Measurements from ENCODE around the gene AFMID. TPM values are rescaled to one million over a fixed set of nuclear protein-coding genes. Genes with fewer than 3 reads are reported as not detected.

AFMID gene
- total RNA-seq (2016; rRNA removed; fragmentation: Illumina TruSeq; extraction: Trizol) (270 and 327 TPM in 2 replicates), polyA plus RNA-seq (2011; rRNA removed) (249 and 317 TPM in 2 replicates), polyA minus RNA-seq (2011; rRNA and poly(A)+ RNA removed; ENCODE audit: low replicate concordance) (60.4 and 341 TPM in 2 replicates), Bru-seq, nascent RNA (percentile 95 among the genes with signal in this experiment), BruChase-seq, experiment 1, labeled RNA remaining after a 6-hour chase (percentile 94 among the genes with signal in this experiment), BruChase-seq, experiment 2, labeled RNA remaining after a 2-hour chase (percentile 94 among the genes with signal in this experiment)
- 87.2 and 91.8 TPM in 2 replicates for total RNA-seq (2016; cell fraction: cytosol; rRNA removed; fragmentation: Illumina TruSeq; extraction: Trizol; ENCODE audit: low read depth)
- total RNA-seq (2016; cell fraction: insoluble cytoplasmic fraction; rRNA removed; fragmentation: Illumina TruSeq; extraction: Trizol): 272 and 349 TPM in 2 replicates
- 147 and 156 TPM in 2 replicates for total RNA-seq (2016; cell fraction: membrane; rRNA removed; fragmentation: Illumina TruSeq; extraction: Trizol)
- 146 and 156 TPM in 2 replicates for total RNA-seq (2016; cell fraction: nucleus; rRNA removed; fragmentation: Illumina TruSeq; extraction: Trizol)
- polyA plus RNA-seq (2011; cell fraction: cytosol; rRNA removed): 229 and 274 TPM in 2 replicates
- 417 and 490 TPM in 2 replicates for polyA plus RNA-seq (2011; cell fraction: nucleus; rRNA removed)
- 302 and 303 TPM in 2 replicates for polyA plus RNA-seq (2012)
- 66.5 and 75.3 TPM in 2 replicates for polyA plus RNA-seq (2016; cell fraction: cytosol; fragmentation: Illumina TruSeq; extraction: Trizol; ENCODE audit: low read depth)
- polyA plus RNA-seq (2016; cell fraction: insoluble cytoplasmic fraction; fragmentation: Illumina TruSeq; extraction: Trizol; ENCODE audit: low read depth): 406 and 430 TPM in 2 replicates
- 103 and 126 TPM in 2 replicates for polyA plus RNA-seq (2016; cell fraction: membrane; fragmentation: Illumina TruSeq; extraction: Trizol; ENCODE audit: low read depth)
- 409 and 442 TPM in 2 replicates for polyA plus RNA-seq (2016; cell fraction: nucleus; fragmentation: Illumina TruSeq; extraction: Trizol; ENCODE audit: insufficient read depth, low read depth)
- 127 and 156 TPM in 2 replicates for polyA minus RNA-seq (2011; cell fraction: cytosol; rRNA and poly(A)+ RNA removed)
- polyA minus RNA-seq (2011; cell fraction: nucleus; rRNA and poly(A)+ RNA removed): 114 and 156 TPM in 2 replicates
- long read RNA-seq, experiment 1, transcript AFMID-214 (3 exons, 582 nt): major isoform, 7 of 270 reads
- long read RNA-seq, experiment 1, partial matches to known transcripts: 0 of 270 reads
- long read RNA-seq, experiment 1, other reads (novel, unspliced or antisense): 259 of 270 reads
- long read RNA-seq, experiment 2, transcript AFMID-214 (3 exons, 582 nt): major isoform, 12 of 191 reads
- long read RNA-seq, experiment 2, partial matches to known transcripts: 82 of 191 reads
- long read RNA-seq, experiment 2, other reads (novel, unspliced or antisense): 88 of 191 reads

GRCh38 chr17:78186692-78187595, at the start of gene AFMID, which contains the start of gene TK1:
AFMID (plus strand) TSS chr17:78187362; CDS start chr17:78187371, 9 bp downstream.
TK1 (minus strand) TSS chr17:78187052; CDS start chr17:78186994, 58 bp downstream.
- Histone ChIP-seq H4K20me1 (ENCODE audit: insufficient read depth, low read length) (peaks cover 40% of the 10 kb centered on the region), H3K27ac (ENCODE audit: extremely low read length, insufficient read depth, low read length) (peak within 1 kb of the TSS; percentile 85), H3K27me3 (ENCODE audit: control insufficient read depth in 1 of 2, insufficient read depth in 2 of 2, low read length in 2 of 2) (no peaks in the 10 kb centered on the region; a peak in 1 of 5 replicates), H2AFZ (ENCODE audit: low read length) (no peak within 1 kb of the TSS), H3K79me2 (ENCODE audit: insufficient read depth, low read length) (peaks cover 67% of the 10 kb centered on the region), H3K36me3 (replicated peaks in 1 of 2; ENCODE audit: control insufficient read depth in 1 of 2, insufficient read depth in 2 of 2, low read length in 2 of 2) (peaks cover 8 to 52% of the 10 kb centered on the region in 2 experiments; a peak in 4 of 5 replicates), H3K4me3 (replicated peaks in 1 of 3; ENCODE audit: insufficient read depth in 1 of 3, low read depth in 2 of 3, low read length in 3 of 3) (peak within 1 kb of the TSS; percentile 83 to 94 (median 84)), H3K9me3 (ENCODE audit: low read length) (no peaks in the 10 kb centered on the region), H3K4me2 (ENCODE audit: low read depth, low read length) (peak within 1 kb of the TSS; percentile 99), H3K4me1 (ENCODE audit: insufficient read depth, low read length) (peaks cover 70% of the 10 kb centered on the region), H3K9ac (ENCODE audit: insufficient read depth, low read depth, low read length) (peak within 1 kb of the TSS; percentile 89)
- intact Hi-C loops (cut with micrococcal nuclease; ENCODE audit: unreplicated experiment) (loop anchor here (1.0 to 5.0 kb wide), 3 partner anchors 18 to 75 kb away; partner anchors contain the start of gene SYNGR2), in situ Hi-C loops (cut with HindIII; ENCODE audit: extremely low pct_ligation_motif_present, low pct_unique_long_range_greater_than_20kb) (loop anchor here (5.0 kb wide), 1 partner anchor 75 kb away; no protein-coding TSS in a partner anchor)
- DNase-seq (ENCODE audit: low spot score) (peak; percentile 96), FAIRE-seq (peak; percentile 87), ATAC-seq (peak; percentile 86)
- CTCF ChIA-PET (ENCODE audit: low intra/inter-chr PET ratio, low total read pairs): interaction anchor here (0.7 to 1.0 kb wide), 3 partner anchors 47 to 74 kb away, joined by 3 read pairs; no protein-coding TSS in a partner anchor
- POLR2A ChIA-PET: interaction anchor here (0.7 to 3.5 kb wide), 25 partner anchors 7 to 234 kb away, joined by 3 to 28 read pairs (median 5); partner anchors contain the start of genes TMC6, TMC8 and TNRC6C
- under 1% methylated on average over 53 of the region's 57 CpGs for WGBS (ENCODE audit: low lambda C conversion rate)
- no TSS peak for BruUV-seq (replicated peaks)
- TF ChIP-seq ZNF687 (CRISPR knock-in tag; IDR thresholded peaks at IDR 0.05) (peak; percentile 92), ZNF256 (CRISPR knock-in tag; conservative IDR thresholded peaks at IDR 0.05) (peak; percentile 90; the same call in 1 of the 2 replicates), SRSF9 (IDR thresholded peaks at IDR 0.05; ENCODE audit: borderline replicate concordance, insufficient read depth, low read depth, low read length, poor library complexity, severe bottlenecking) (no peak), ZBTB7A (CRISPR knock-in tag; IDR thresholded peaks at IDR 0.05) (no peak), SSRP1 (CRISPR knock-in tag; IDR thresholded peaks at IDR 0.05) (peak; percentile 76; the same call in 1 of the 2 replicates), ZFP37 (CRISPR knock-in tag; IDR thresholded peaks at IDR 0.05; ENCODE audit: borderline replicate concordance) (peak; percentile 59; the same call in 1 of the 2 replicates)

Data from HepG2 (cell line).